PC-3 (cell line): ENCODE data around the gene RNF183.

ENCODE experiments used
- CTCF ChIP-seq: fragments of 300-600 bp; sonication (generic); conservative IDR thresholded peaks from 2 replicates; pipeline ENCODE4 v1.5.1; 2017; ENCODE audit warnings: antibody characterized with exemption, low read depth, mild to moderate bottlenecking, low read length
- EZH2 ChIP-seq: fragments of 300-600 bp; sonication (generic); IDR thresholded peaks from one replicate; pipeline ENCODE4 v1.6.1; 2017; ENCODE audit warnings: antibody characterized with exemption, mild to moderate bottlenecking, low read length; ENCODE audit not compliant: unreplicated experiment

- no peak for TF ChIP-seq CTCF
- TF ChIP-seq EZH2 = no peak
These were observed 45.3 kb downstream of the RNF183 start for GRCh38 chr9:113257863-113258262.
